ENCODE results near the gene ERGIC2.

Gene ERGIC2

GRCh38 chr12:29425722-29426121 lies 44.8 kb upstream of the ERGIC2 start:
- no peak for DNase-seq (ENCODE audit: low read depth)
- TF ChIP-seq, protein P1, sequence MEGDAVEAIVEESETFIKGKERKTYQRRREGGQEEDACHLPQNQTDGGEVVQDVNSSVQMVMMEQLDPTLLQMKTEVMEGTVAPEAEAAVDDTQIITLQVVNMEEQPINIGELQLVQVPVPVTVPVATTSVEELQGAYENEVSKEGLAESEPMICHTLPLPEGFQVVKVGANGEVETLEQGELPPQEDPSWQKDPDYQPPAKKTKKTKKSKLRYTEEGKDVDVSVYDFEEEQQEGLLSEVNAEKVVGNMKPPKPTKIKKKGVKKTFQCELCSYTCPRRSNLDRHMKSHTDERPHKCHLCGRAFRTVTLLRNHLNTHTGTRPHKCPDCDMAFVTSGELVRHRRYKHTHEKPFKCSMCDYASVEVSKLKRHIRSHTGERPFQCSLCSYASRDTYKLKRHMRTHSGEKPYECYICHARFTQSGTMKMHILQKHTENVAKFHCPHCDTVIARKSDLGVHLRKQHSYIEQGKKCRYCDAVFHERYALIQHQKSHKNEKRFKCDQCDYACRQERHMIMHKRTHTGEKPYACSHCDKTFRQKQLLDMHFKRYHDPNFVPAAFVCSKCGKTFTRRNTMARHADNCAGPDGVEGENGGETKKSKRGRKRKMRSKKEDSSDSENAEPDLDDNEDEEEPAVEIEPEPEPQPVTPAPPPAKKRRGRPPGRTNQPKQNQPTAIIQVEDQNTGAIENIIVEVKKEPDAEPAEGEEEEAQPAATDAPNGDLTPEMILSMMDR (IDR thresholded peaks at IDR 0.05; ENCODE audit: insufficient read depth, low read depth, low read length, missing control alignments) = no peak
- H3K4me3 ChIP-seq (ENCODE audit: low read depth, low read length) = no peak overlapping the region

DNA sequence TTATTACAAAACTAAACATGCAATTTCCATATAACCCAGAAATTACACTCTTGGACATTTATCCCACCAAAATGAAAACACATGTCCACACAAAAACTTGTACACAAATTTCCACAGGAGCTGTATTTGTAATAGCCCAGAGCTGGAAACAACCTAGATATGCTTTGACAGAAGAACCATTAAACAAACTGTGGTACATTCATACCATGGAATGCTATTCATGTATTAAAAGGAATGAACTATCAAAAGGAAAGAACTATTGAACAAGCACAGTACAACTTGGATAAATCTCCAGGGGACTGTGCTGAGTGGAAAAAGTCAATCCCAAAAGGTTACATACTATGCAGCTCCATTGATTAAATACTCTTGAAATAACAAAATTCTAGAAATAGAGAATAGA lies 35.8 kb upstream of the ERGIC2 start:
- TF ChIP-seq, protein P1 (IDR thresholded peaks at IDR 0.05; ENCODE audit: insufficient read depth, low read depth, low read length, missing control alignments) = no peak
- DNase-seq (ENCODE audit: low read depth) = no peak
- H3K4me3 ChIP-seq (ENCODE audit: low read depth, low read length) = no peak overlapping the region

- DNase-seq (ENCODE audit: low read depth) = no peak
- H3K4me3 ChIP-seq (ENCODE audit: low read depth, low read length) = no peak overlapping the region
- TF ChIP-seq, protein P1 (IDR thresholded peaks at IDR 0.05; ENCODE audit: insufficient read depth, low read depth, low read length, missing control alignments) = no peak
Measured at GRCh38 chr12:29415111-29415510, 34.1 kb upstream of the ERGIC2 start.

DNA sequence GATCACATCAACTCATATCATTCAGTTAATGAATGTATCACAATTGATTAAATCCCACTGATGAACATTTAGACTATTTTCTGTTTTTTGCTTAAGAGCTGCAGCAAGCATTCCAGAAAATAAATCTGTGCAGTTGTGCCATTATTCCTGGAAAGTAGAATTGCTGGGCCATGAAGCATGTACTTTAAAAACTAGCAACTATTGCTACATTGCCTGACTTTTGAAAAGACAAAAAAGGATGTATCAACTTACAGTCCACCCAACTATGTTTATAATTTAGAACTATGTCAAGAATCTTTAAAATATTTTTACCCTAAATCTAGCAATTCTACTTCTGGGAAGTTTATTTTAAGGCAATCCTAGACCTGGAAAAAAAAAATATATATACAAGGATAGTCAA lies 33.4 kb upstream of the ERGIC2 start:
- no peak overlapping the region for H3K4me3 ChIP-seq (ENCODE audit: low read depth, low read length)
- no peak for DNase-seq (ENCODE audit: low read depth)
- TF ChIP-seq, protein P1 (IDR thresholded peaks at IDR 0.05; ENCODE audit: insufficient read depth, low read depth, low read length, missing control alignments) = no peak

DNA sequence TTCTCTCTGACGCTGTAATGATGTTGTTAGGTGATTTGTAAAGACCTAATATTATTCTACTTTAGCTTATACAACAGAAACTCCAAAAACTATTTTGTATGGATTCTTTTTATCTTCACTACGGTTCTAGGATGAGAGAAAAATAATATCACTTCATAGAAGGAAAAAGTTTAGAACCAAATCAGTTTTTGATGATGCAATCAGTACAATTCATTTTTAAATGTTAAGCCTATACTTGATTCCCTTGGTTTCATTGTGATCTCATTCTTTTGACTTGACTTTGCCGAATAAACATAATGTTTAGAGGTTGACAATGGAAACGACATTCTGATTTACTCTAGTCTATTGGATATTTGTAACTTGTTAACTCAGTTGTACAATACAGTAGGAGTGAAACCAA lies 24.6 kb upstream of the ERGIC2 start:
- no peak overlapping the region for H3K4me3 ChIP-seq (ENCODE audit: low read depth, low read length)
- TF ChIP-seq, protein P1 (IDR thresholded peaks at IDR 0.05; ENCODE audit: insufficient read depth, low read depth, low read length, missing control alignments) = no peak
- DNase-seq (ENCODE audit: low read depth) = no peak

GRCh38 chr12:29403991-29404390 lies 23.0 kb upstream of the ERGIC2 start:
- no peak for DNase-seq (ENCODE audit: low read depth)
- TF ChIP-seq, protein P1 (IDR thresholded peaks at IDR 0.05; ENCODE audit: insufficient read depth, low read depth, low read length, missing control alignments) = no peak

GRCh38 chr12:29402437-29402836 lies 21.5 kb upstream of the ERGIC2 start:
- H3K4me3 ChIP-seq (ENCODE audit: low read depth, low read length) = no peak overlapping the region
- TF ChIP-seq, protein P1 (IDR thresholded peaks at IDR 0.05; ENCODE audit: insufficient read depth, low read depth, low read length, missing control alignments) = no peak
- DNase-seq (ENCODE audit: low read depth) = no peak

More at GRCh38 chr12:29403991-29404390, 23.0 kb upstream of the ERGIC2 start:
- H3K4me3 ChIP-seq (ENCODE audit: low read depth, low read length) = no peak overlapping the region
